ENCODE results near the gene IQCM. TPM values are rescaled to one million over a fixed set of nuclear protein-coding genes. Genes with fewer than 3 reads are reported as not detected.
"Not testable (repeated sequence)": the region's sequence is repeated elsewhere in the genome, so short reads cannot be mapped to it uniquely, and the experiment has no call there.

IQCM gene
- total RNA-seq, 1 donor from 2014 or later: not detected

- CTCF ChIA-PET: no interaction called here
- POLR2A ChIA-PET: no interaction called here
- TF ChIP-seq CTCF (IDR thresholded peaks at IDR 0.05): no peak
- H3K27ac Mint-ChIP-seq: no peak overlapping the region
- no peak for ATAC-seq (ENCODE audit: low read depth)
- H3K27me3 Mint-ChIP-seq: no peaks in the 10 kb centered on the region
- no peaks in the 10 kb centered on the region for H3K36me3 Mint-ChIP-seq (ENCODE audit: low read depth)
- no peak overlapping the region for H3K4me3 Mint-ChIP-seq
- intact Hi-C loops (cut with micrococcal nuclease): no loop called here
- no peaks in the 10 kb centered on the region for H3K9me3 Mint-ChIP-seq
- no peak for DNase-seq
- no peaks in the 10 kb centered on the region for H3K4me1 Mint-ChIP-seq
Observed at GRCh38 chr4:149344436-149344835, 471.2 kb downstream of the IQCM start.

DNA sequence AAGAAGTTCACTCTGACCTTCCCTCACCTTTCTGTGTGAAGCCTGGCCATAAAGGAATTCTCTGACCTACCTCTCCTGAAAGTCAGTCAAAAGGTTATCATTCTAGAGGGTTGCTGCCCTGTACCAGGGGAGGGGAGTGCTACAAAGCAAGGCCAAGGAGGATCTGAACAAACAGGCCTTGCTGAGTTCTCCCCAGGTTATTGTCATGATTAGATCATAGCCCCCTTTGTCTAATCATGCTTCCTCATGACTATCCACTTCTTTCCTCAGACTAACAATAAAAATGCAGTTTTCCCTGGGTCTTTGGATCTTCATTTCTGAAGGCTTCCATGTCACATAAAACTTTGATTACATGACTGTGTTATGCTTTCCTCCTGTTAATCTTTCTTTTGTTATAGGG, 472.0 kb downstream of the IQCM start:
- intact Hi-C loops (cut with micrococcal nuclease): no loop called here
- no peaks in the 10 kb centered on the region for H3K4me1 Mint-ChIP-seq
- TF ChIP-seq CTCF (IDR thresholded peaks at IDR 0.05): no peak
- no peak overlapping the region for H3K4me3 Mint-ChIP-seq
- CTCF ChIA-PET: no interaction called here
- no peak for DNase-seq
- POLR2A ChIA-PET: no interaction called here
- H3K9me3 Mint-ChIP-seq: no peaks in the 10 kb centered on the region
- H3K36me3 Mint-ChIP-seq (ENCODE audit: low read depth): no peaks in the 10 kb centered on the region
- no peak for ATAC-seq (ENCODE audit: low read depth)
- no peaks in the 10 kb centered on the region for H3K27me3 Mint-ChIP-seq
- no peak overlapping the region for H3K27ac Mint-ChIP-seq

GRCh38 chr4:149341117-149341516, 474.5 kb downstream of the IQCM start:
- H3K9me3 Mint-ChIP-seq; H3K4me3 Mint-ChIP-seq; DNase-seq; intact Hi-C loops (cut with micrococcal nuclease); ATAC-seq (ENCODE audit: low read depth); H3K36me3 Mint-ChIP-seq (ENCODE audit: low read depth); H3K27me3 Mint-ChIP-seq; CTCF ChIA-PET; POLR2A ChIA-PET; H3K27ac Mint-ChIP-seq; H3K4me1 Mint-ChIP-seq: not testable (repeated sequence)

- Mint-ChIP-seq H3K9me3 (no peaks in the 10 kb centered on the region), H3K4me1 (no peaks in the 10 kb centered on the region), H3K27me3 (no peaks in the 10 kb centered on the region), H3K27ac (no peak overlapping the region), H3K4me3 (no peak overlapping the region), H3K36me3 (ENCODE audit: low read depth) (no peaks in the 10 kb centered on the region)
- TF ChIP-seq CTCF (IDR thresholded peaks at IDR 0.05): no peak
- no peak for ATAC-seq (ENCODE audit: low read depth)
- ChIA-PET POLR2A (no interaction called here), CTCF (no interaction called here)
- no peak for DNase-seq
- intact Hi-C loops (cut with micrococcal nuclease): no loop called here
Observed at GRCh38 chr4:149328161-149328560, 487.5 kb downstream of the IQCM start.

- Mint-ChIP-seq H3K4me3 (no peak overlapping the region), H3K9me3 (peaks cover 5% of the 10 kb centered on the region), H3K4me1 (no peaks in the 10 kb centered on the region), H3K27me3 (no peaks in the 10 kb centered on the region), H3K36me3 (ENCODE audit: low read depth) (no peaks in the 10 kb centered on the region), H3K27ac (no peak overlapping the region)
- DNase-seq: no peak
- intact Hi-C loops (cut with micrococcal nuclease): no loop called here
- POLR2A ChIA-PET: no interaction called here
- CTCF ChIA-PET: no interaction called here
- ATAC-seq (ENCODE audit: low read depth): no peak
- TF ChIP-seq CTCF (IDR thresholded peaks at IDR 0.05): no peak
Observed at GRCh38 chr4:149322203-149322602, 493.4 kb downstream of the IQCM start.

DNA sequence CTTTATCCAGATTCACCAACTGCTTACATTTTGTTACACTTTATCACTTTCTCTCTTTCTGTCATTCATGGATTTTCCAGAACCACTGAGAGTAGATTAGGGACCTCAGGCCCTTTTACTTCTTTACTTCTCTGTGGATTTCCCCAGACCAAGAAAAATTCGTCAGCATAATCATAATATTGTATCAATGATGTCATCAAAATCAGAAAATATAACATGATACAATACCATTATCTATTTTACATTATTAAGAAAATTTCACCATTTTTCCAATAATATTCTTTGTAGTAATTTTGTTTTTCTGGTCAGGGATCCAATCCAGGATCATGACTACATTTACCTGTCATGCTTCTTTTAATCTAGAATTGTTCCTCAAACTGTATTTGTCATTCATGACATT, 494.2 kb downstream of the IQCM start:
- ChIA-PET POLR2A (no interaction called here), CTCF (no interaction called here)
- no peak for DNase-seq
- Mint-ChIP-seq H3K4me1 (no peaks in the 10 kb centered on the region), H3K27me3 (no peaks in the 10 kb centered on the region), H3K4me3 (no peak overlapping the region), H3K36me3 (ENCODE audit: low read depth) (no peaks in the 10 kb centered on the region), H3K27ac (no peak overlapping the region), H3K9me3 (peaks cover 5% of the 10 kb centered on the region)
- no peak for ATAC-seq (ENCODE audit: low read depth)
- intact Hi-C loops (cut with micrococcal nuclease): no loop called here
- TF ChIP-seq CTCF (IDR thresholded peaks at IDR 0.05): no peak
